ENCODE data around the gene CCDC7.
"Not testable (repeated sequence)": the region's sequence is repeated elsewhere in the genome, so short reads cannot be mapped to it uniquely, and the experiment has no call there.

Gene CCDC7

GRCh38 chr10:32483019-32483502, 37.1 kb downstream of the CCDC7 start:
- POLR2A ChIA-PET; H3K4me1 ChIP-seq (ENCODE audit: control extremely low read depth in 1 of 4, control insufficient read depth in 4 of 4, insufficient read depth in 4 of 4, low read length in 3 of 4); H3K4me3 ChIP-seq (ENCODE audit: control insufficient read depth in 1 of 7, extremely low read depth in 1 of 7, insufficient read depth in 4 of 7, low read depth in 2 of 7, low read length in 6 of 7); H3K27ac ChIP-seq (ENCODE audit: insufficient read depth in 1 of 2, low read depth in 1 of 2, low read length in 2 of 2, poor library complexity in 1 of 2, severe bottlenecking in 2 of 2); DNase-seq; CTCF ChIA-PET; H3K27me3 ChIP-seq (replicated peaks in 2 of 5; ENCODE audit: control insufficient read depth in 4 of 5, insufficient read depth in 5 of 5, low read length in 4 of 5): not testable (repeated sequence)
- H3K36me3 ChIP-seq (ENCODE audit: control insufficient read depth in 4 of 4, insufficient read depth in 4 of 4, low read length in 3 of 4), result peaks cover 0 to 22% (median 4%) of the 10 kb centered on the region in 4 experiments
- H3K9me3 ChIP-seq (ENCODE audit: control extremely low read depth in 1 of 5, control insufficient read depth in 4 of 5, insufficient read depth in 2 of 5, low read depth in 1 of 5, low read length in 4 of 5), result peaks cover 4 to 28% (median 7%) of the 10 kb centered on the region in 5 experiments

GRCh38 chr10:32488038-32488437, 42.1 kb downstream of the CCDC7 start:
- H3K27me3 ChIP-seq (replicated peaks in 2 of 5; ENCODE audit: control insufficient read depth in 4 of 5, insufficient read depth in 5 of 5, low read length in 4 of 5); CTCF ChIA-PET; H3K4me1 ChIP-seq (ENCODE audit: control extremely low read depth in 1 of 4, control insufficient read depth in 4 of 4, insufficient read depth in 4 of 4, low read length in 3 of 4); H3K4me3 ChIP-seq (ENCODE audit: control insufficient read depth in 1 of 7, extremely low read depth in 1 of 7, insufficient read depth in 4 of 7, low read depth in 2 of 7, low read length in 6 of 7); DNase-seq; H3K27ac ChIP-seq (ENCODE audit: insufficient read depth in 1 of 2, low read depth in 1 of 2, low read length in 2 of 2, poor library complexity in 1 of 2, severe bottlenecking in 2 of 2); POLR2A ChIA-PET: not testable (repeated sequence)
- 88% methylated on average over 10 of the region's 10 CpGs for WGBS (ENCODE audit: insufficient coverage)
- peaks cover 0 to 24% (median 11%) of the 10 kb centered on the region in 4 experiments for H3K36me3 ChIP-seq (ENCODE audit: control insufficient read depth in 4 of 4, insufficient read depth in 4 of 4, low read length in 3 of 4)
- H3K9me3 ChIP-seq (ENCODE audit: control extremely low read depth in 1 of 5, control insufficient read depth in 4 of 5, insufficient read depth in 2 of 5, low read depth in 1 of 5, low read length in 4 of 5), result peaks cover 0 to 27% (median 8%) of the 10 kb centered on the region in 5 experiments

GRCh38 chr10:32489158-32489557, 43.2 kb downstream of the CCDC7 start:
- Histone ChIP-seq H3K27ac (ENCODE audit: insufficient read depth in 1 of 2, low read depth in 1 of 2, low read length in 2 of 2, poor library complexity in 1 of 2, severe bottlenecking in 2 of 2) (no peak overlapping the region), H3K27me3 (replicated peaks in 2 of 5; ENCODE audit: control insufficient read depth in 4 of 5, insufficient read depth in 5 of 5, low read length in 4 of 5) (no peaks in the 10 kb centered on the region), H3K9me3 (ENCODE audit: control extremely low read depth in 1 of 5, control insufficient read depth in 4 of 5, insufficient read depth in 2 of 5, low read depth in 1 of 5, low read length in 4 of 5) (peaks cover 0 to 25% (median 8%) of the 10 kb centered on the region in 5 experiments), H3K4me3 (ENCODE audit: control insufficient read depth in 1 of 7, extremely low read depth in 1 of 7, insufficient read depth in 4 of 7, low read depth in 2 of 7, low read length in 6 of 7) (no peak overlapping the region), H3K4me1 (ENCODE audit: control extremely low read depth in 1 of 4, control insufficient read depth in 4 of 4, insufficient read depth in 4 of 4, low read length in 3 of 4) (no peaks in the 10 kb centered on the region), H3K36me3 (ENCODE audit: control insufficient read depth in 4 of 4, insufficient read depth in 4 of 4, low read length in 3 of 4) (peaks cover 0 to 24% (median 11%) of the 10 kb centered on the region in 4 experiments)
- DNase-seq, result no peak
- ChIA-PET POLR2A (no interaction called here), CTCF (interaction anchor here (0.6 kb wide), 1 partner anchor 59 kb away, joined by 3 read pairs; no protein-coding TSS in a partner anchor)
- 100% methylated on average over 1 of the region's 1 CpG for WGBS (ENCODE audit: insufficient coverage)

- Histone ChIP-seq H3K27ac (ENCODE audit: insufficient read depth in 1 of 2, low read depth in 1 of 2, low read length in 2 of 2, poor library complexity in 1 of 2, severe bottlenecking in 2 of 2) (no peak overlapping the region), H3K27me3 (replicated peaks in 2 of 5; ENCODE audit: control insufficient read depth in 4 of 5, insufficient read depth in 5 of 5, low read length in 4 of 5) (no peaks in the 10 kb centered on the region), H3K4me1 (ENCODE audit: control extremely low read depth in 1 of 4, control insufficient read depth in 4 of 4, insufficient read depth in 4 of 4, low read length in 3 of 4) (no peaks in the 10 kb centered on the region), H3K4me3 (ENCODE audit: control insufficient read depth in 1 of 7, extremely low read depth in 1 of 7, insufficient read depth in 4 of 7, low read depth in 2 of 7, low read length in 6 of 7) (no peak overlapping the region), H3K36me3 (ENCODE audit: control insufficient read depth in 4 of 4, insufficient read depth in 4 of 4, low read length in 3 of 4) (peaks cover 0 to 24% (median 11%) of the 10 kb centered on the region in 4 experiments), H3K9me3 (ENCODE audit: control extremely low read depth in 1 of 5, control insufficient read depth in 4 of 5, insufficient read depth in 2 of 5, low read depth in 1 of 5, low read length in 4 of 5) (peaks cover 0 to 23% (median 8%) of the 10 kb centered on the region in 5 experiments)
- DNase-seq, result no peak
- ChIA-PET CTCF (no interaction called here), POLR2A (no interaction called here)
Measured at GRCh38 chr10:32489901-32490300, 44.0 kb downstream of the CCDC7 start.

- POLR2A ChIA-PET, result not testable (repeated sequence)
Measured at GRCh38 chr10:32494562-32494961, 48.6 kb downstream of the CCDC7 start.

GRCh38 chr10:32500136-32500535, 54.2 kb downstream of the CCDC7 start:
- POLR2A ChIA-PET; H3K27ac ChIP-seq (ENCODE audit: insufficient read depth in 1 of 2, low read depth in 1 of 2, low read length in 2 of 2, poor library complexity in 1 of 2, severe bottlenecking in 2 of 2); H3K4me3 ChIP-seq (ENCODE audit: control insufficient read depth in 1 of 7, extremely low read depth in 1 of 7, insufficient read depth in 4 of 7, low read depth in 2 of 7, low read length in 6 of 7); H3K27me3 ChIP-seq (replicated peaks in 2 of 5; ENCODE audit: control insufficient read depth in 4 of 5, insufficient read depth in 5 of 5, low read length in 4 of 5); H3K4me1 ChIP-seq (ENCODE audit: control extremely low read depth in 1 of 4, control insufficient read depth in 4 of 4, insufficient read depth in 4 of 4, low read length in 3 of 4); CTCF ChIA-PET; DNase-seq: not testable (repeated sequence)
- Histone ChIP-seq H3K9me3 (ENCODE audit: control extremely low read depth in 1 of 5, control insufficient read depth in 4 of 5, insufficient read depth in 2 of 5, low read depth in 1 of 5, low read length in 4 of 5) (peaks cover 0 to 17% (median 3%) of the 10 kb centered on the region in 5 experiments), H3K36me3 (ENCODE audit: control insufficient read depth in 4 of 4, insufficient read depth in 4 of 4, low read length in 3 of 4) (peaks cover 0 to 11% (median 7%) of the 10 kb centered on the region in 4 experiments)
- 91% methylated on average over 15 of the region's 31 CpGs for WGBS (ENCODE audit: insufficient coverage)

More at GRCh38 chr10:32494562-32494961, 48.6 kb downstream of the CCDC7 start:
- H3K9me3 ChIP-seq (ENCODE audit: control extremely low read depth in 1 of 5, control insufficient read depth in 4 of 5, insufficient read depth in 2 of 5, low read depth in 1 of 5, low read length in 4 of 5); CTCF ChIA-PET; H3K27me3 ChIP-seq (replicated peaks in 2 of 5; ENCODE audit: control insufficient read depth in 4 of 5, insufficient read depth in 5 of 5, low read length in 4 of 5); H3K4me1 ChIP-seq (ENCODE audit: control extremely low read depth in 1 of 4, control insufficient read depth in 4 of 4, insufficient read depth in 4 of 4, low read length in 3 of 4); H3K27ac ChIP-seq (ENCODE audit: insufficient read depth in 1 of 2, low read depth in 1 of 2, low read length in 2 of 2, poor library complexity in 1 of 2, severe bottlenecking in 2 of 2); H3K4me3 ChIP-seq (ENCODE audit: control insufficient read depth in 1 of 7, extremely low read depth in 1 of 7, insufficient read depth in 4 of 7, low read depth in 2 of 7, low read length in 6 of 7); H3K36me3 ChIP-seq (ENCODE audit: control insufficient read depth in 4 of 4, insufficient read depth in 4 of 4, low read length in 3 of 4); DNase-seq: not testable (repeated sequence)
- no CpG with 5 or more reads among the region's 2 CpGs for WGBS (ENCODE audit: insufficient coverage)

GRCh38 chr10:32501906-32502305, 56.0 kb downstream of the CCDC7 start:
- Histone ChIP-seq H3K36me3 (ENCODE audit: control insufficient read depth in 4 of 4, insufficient read depth in 4 of 4, low read length in 3 of 4) (peaks cover 0 to 11% (median 7%) of the 10 kb centered on the region in 4 experiments), H3K9me3 (ENCODE audit: control extremely low read depth in 1 of 5, control insufficient read depth in 4 of 5, insufficient read depth in 2 of 5, low read depth in 1 of 5, low read length in 4 of 5) (peaks cover 0 to 17% (median 3%) of the 10 kb centered on the region in 5 experiments), H3K27ac (ENCODE audit: insufficient read depth in 1 of 2, low read depth in 1 of 2, low read length in 2 of 2, poor library complexity in 1 of 2, severe bottlenecking in 2 of 2) (no peak overlapping the region), H3K4me1 (ENCODE audit: control extremely low read depth in 1 of 4, control insufficient read depth in 4 of 4, insufficient read depth in 4 of 4, low read length in 3 of 4) (no peaks in the 10 kb centered on the region), H3K27me3 (replicated peaks in 2 of 5; ENCODE audit: control insufficient read depth in 4 of 5, insufficient read depth in 5 of 5, low read length in 4 of 5) (no peaks in the 10 kb centered on the region), H3K4me3 (ENCODE audit: control insufficient read depth in 1 of 7, extremely low read depth in 1 of 7, insufficient read depth in 4 of 7, low read depth in 2 of 7, low read length in 6 of 7) (no peak overlapping the region)
- ChIA-PET POLR2A (no interaction called here), CTCF (no interaction called here)
- DNase-seq, result no peak
- WGBS (ENCODE audit: insufficient coverage), result 94% methylated on average over 7 of the region's 7 CpGs
